Transverse colon (tissue), 3 donors: ENCODE measurements around the gene C20orf173.

ENCODE experiments used
- CTCF ChIP-seq, 5 experiments: fragments of 200-600 bp in 3 of 5; fragments of 450-650 bp in 2 of 5; sonication (generic) in 3 of 5; IDR thresholded peaks; 1 replicate in 2 of 5; 2 replicates in 3 of 5; pipeline ENCODE4 v1.5.1; 2016 to 2017; ENCODE audit warnings: antibody characterized with exemption in 5 of 5, inconsistent platforms in 3 of 5, mild to moderate bottlenecking in 2 of 5, moderate library complexity in 1 of 5
- EP300 ChIP-seq: sonication (generic); formaldehyde crosslinking; IDR thresholded peaks from one replicate; pipeline ENCODE4 v1.6.1; 2017; ENCODE audit warnings: antibody characterized with exemption, low read depth
- POLR2A ChIP-seq: fragments of 450-650 bp; IDR thresholded peaks from one replicate; pipeline ENCODE4 v1.6.1; 2016; ENCODE audit warnings: antibody characterized with exemption, mild to moderate bottlenecking, moderate library complexity

GRCh38 chr20:35497780-35498189 lies 31.7 kb downstream of the C20orf173 start:
- no peak for TF ChIP-seq CTCF (IDR thresholded peaks at IDR 0.05)
- TF ChIP-seq POLR2A, result no peak
- no peak for TF ChIP-seq EP300
